Nephron (organoid): ENCODE measurements around the gene C11orf52.
A peak's percentile ranks its signal among the peaks of the same experiment; 100 is the strongest.

Source experiments
- H3K27ac Mint-ChIP-seq, 3 experiments: 2 replicates each; pipeline ENCODE4 v1.8.0; 2020; ENCODE audit warnings: mixed read lengths in 3 of 3, mild to moderate bottlenecking in 2 of 3, moderate library complexity in 1 of 3
- H3K27me3 Mint-ChIP-seq: 2 replicates; pipeline ENCODE4 v1.8.0; 2021; ENCODE audit warnings: low read depth, mild to moderate bottlenecking, moderate library complexity, mixed read lengths
- H3K36me3 Mint-ChIP-seq: 2 replicates; pipeline ENCODE4 v1.8.0; 2020; ENCODE audit warnings: low read depth, mixed read lengths
- H3K4me1 Mint-ChIP-seq: 2 replicates; pipeline ENCODE4 v1.8.0; 2020; ENCODE audit warnings: mixed read lengths
- H3K4me3 Mint-ChIP-seq, 3 experiments: 2 replicates each; pipeline ENCODE4 v1.8.0; 2020; ENCODE audit warnings: mild to moderate bottlenecking in 3 of 3, mixed read lengths in 3 of 3, moderate library complexity in 2 of 3
- H3K9me3 Mint-ChIP-seq: 2 replicates; pipeline ENCODE4 v1.8.0; 2020; ENCODE audit warnings: mixed read lengths
- CTCF ChIP-seq, 3 experiments: fragments of 200-600 bp; sonication (generic); IDR thresholded peaks; one replicate each; pipeline ENCODE4 v1.5.0; 2021; ENCODE audit warnings: antibody characterized with exemption in 3 of 3; ENCODE audit not compliant: unreplicated experiment in 3 of 3

The C11orf52 gene

GRCh38 chr11:111967649-111968048 is 48.9 kb downstream of the C11orf52 start:
- H3K4me3 Mint-ChIP-seq, result no peak overlapping the region

GRCh38 chr11:111969344-111969743 is 50.6 kb downstream of the C11orf52 start:
- H3K4me1 Mint-ChIP-seq, result peaks cover 4% of the 10 kb centered on the region
- no peak overlapping the region for H3K27ac Mint-ChIP-seq
- no peak overlapping the region for H3K4me3 Mint-ChIP-seq
- H3K27me3 Mint-ChIP-seq, result no peaks in the 10 kb centered on the region
- H3K36me3 Mint-ChIP-seq, result peaks cover 75% of the 10 kb centered on the region
- no peaks in the 10 kb centered on the region for H3K9me3 Mint-ChIP-seq
- TF ChIP-seq CTCF (IDR thresholded peaks at IDR 0.05; ENCODE audit: unreplicated experiment in 3 of 3), result no peak

More at GRCh38 chr11:111967649-111968048, 48.9 kb downstream of the C11orf52 start:
- no peaks in the 10 kb centered on the region for H3K9me3 Mint-ChIP-seq
- H3K36me3 Mint-ChIP-seq, result peaks cover 65% of the 10 kb centered on the region
- H3K27ac Mint-ChIP-seq, result no peak overlapping the region
- no peaks in the 10 kb centered on the region for H3K27me3 Mint-ChIP-seq
- peaks cover 6% of the 10 kb centered on the region for H3K4me1 Mint-ChIP-seq
- no peak for TF ChIP-seq CTCF (IDR thresholded peaks at IDR 0.05; ENCODE audit: unreplicated experiment in 3 of 3)

- H3K9me3 Mint-ChIP-seq, result no peaks in the 10 kb centered on the region
- H3K27me3 Mint-ChIP-seq, result peaks cover 3% of the 10 kb centered on the region
- H3K27ac Mint-ChIP-seq, result no peak overlapping the region
- no peak for TF ChIP-seq CTCF (IDR thresholded peaks at IDR 0.05; ENCODE audit: unreplicated experiment in 3 of 3)
- peaks cover 39% of the 10 kb centered on the region for H3K36me3 Mint-ChIP-seq
- H3K4me1 Mint-ChIP-seq, result peaks cover 35% of the 10 kb centered on the region
- no peak overlapping the region for H3K4me3 Mint-ChIP-seq
These were observed 55.7 kb downstream of the C11orf52 start for GRCh38 chr11:111974446-111974845.

GRCh38 chr11:111975076-111975806 is 56.5 kb downstream of the C11orf52 start:
- H3K9me3 Mint-ChIP-seq, result no peaks in the 10 kb centered on the region
- peaks cover 3% of the 10 kb centered on the region for H3K27me3 Mint-ChIP-seq
- peak overlapping the region in 2 of 3 experiments; percentile 0 to 34 for H3K27ac Mint-ChIP-seq
- H3K4me1 Mint-ChIP-seq, result peaks cover 35% of the 10 kb centered on the region
- peaks cover 31% of the 10 kb centered on the region for H3K36me3 Mint-ChIP-seq
- TF ChIP-seq CTCF (IDR thresholded peaks at IDR 0.05; ENCODE audit: unreplicated experiment in 3 of 3), result no peak
- H3K4me3 Mint-ChIP-seq, result peak overlapping the region; percentile 4 to 66 (median 5)

- peaks cover 3% of the 10 kb centered on the region for H3K27me3 Mint-ChIP-seq
- peaks cover 21% of the 10 kb centered on the region for H3K36me3 Mint-ChIP-seq
- H3K9me3 Mint-ChIP-seq, result no peaks in the 10 kb centered on the region
- peak overlapping the region; percentile 80 to 84 (median 84) for H3K4me3 Mint-ChIP-seq
- no peak for TF ChIP-seq CTCF (IDR thresholded peaks at IDR 0.05; ENCODE audit: unreplicated experiment in 3 of 3)
- peak overlapping the region in 2 of 3 experiments; percentile 34 to 77 for H3K27ac Mint-ChIP-seq
- peaks cover 35% of the 10 kb centered on the region for H3K4me1 Mint-ChIP-seq
These were observed 57.5 kb downstream of the C11orf52 start for GRCh38 chr11:111976119-111976766.
